ENCODE measurements around the gene TXNDC9. TPM values are rescaled to one million over a fixed set of nuclear protein-coding genes. Genes with fewer than 3 reads are reported as not detected.

Gene TXNDC9
- total and polyA plus RNA-seq, 4 donors: 12.5 to 27.5 (median 20.9) TPM

GRCh38 chr2:99297994-99298393 lies 38.1 kb downstream of the TXNDC9 start:
- Histone ChIP-seq H3K4me3 (ENCODE audit: low read depth in 1 of 3, low read length in 3 of 3) (no peak overlapping the region), H3K9me3 (ENCODE audit: control insufficient read depth in 4 of 4, low read length in 3 of 4) (no peaks in the 10 kb centered on the region), H3K36me3 (ENCODE audit: control insufficient read depth in 4 of 4, insufficient read depth in 3 of 4, low read depth in 1 of 4, low read length in 3 of 4) (peaks cover 0 to 5% (median 2%) of the 10 kb centered on the region in 4 donors), H3K27me3 (ENCODE audit: control insufficient read depth in 4 of 4, insufficient read depth in 4 of 4, low read length in 3 of 4) (no peaks in the 10 kb centered on the region), H3K4me1 (ENCODE audit: control insufficient read depth in 4 of 4, insufficient read depth in 4 of 4, low read length in 3 of 4) (no peaks in the 10 kb centered on the region), H3K9ac (ENCODE audit: low read depth in 1 of 2, low read length in 2 of 2) (no peak overlapping the region), H3K27ac (ENCODE audit: low read depth in 1 of 2, low read length in 2 of 2) (no peak overlapping the region)
- TF ChIP-seq ZBTB33 (IDR thresholded peaks at IDR 0.05) (no peak), CTCF (IDR thresholded peaks at IDR 0.05; ENCODE audit: low read depth, low read length, missing input control) (no peak), YY1 (IDR thresholded peaks at IDR 0.05) (no peak), RAD21 (IDR thresholded peaks at IDR 0.05) (no peak), TAF1 (conservative IDR thresholded peaks at IDR 0.05) (no peak), JUND (IDR thresholded peaks at IDR 0.05) (no peak), FOXA1 (IDR thresholded peaks at IDR 0.05) (no peak), HNF4A (conservative IDR thresholded peaks at IDR 0.05) (no peak), HNF4G (IDR thresholded peaks at IDR 0.05) (no peak), NR2F2 (IDR thresholded peaks at IDR 0.05) (no peak), REST (IDR thresholded peaks at IDR 0.05) (no peak), GABPA (IDR thresholded peaks at IDR 0.05 in 1 of 2, conservative IDR thresholded peaks at IDR 0.05 in 1 of 2) (no peak), FOXA2 (IDR thresholded peaks at IDR 0.05) (no peak), SP1 (IDR thresholded peaks at IDR 0.05) (no peak), EGR1 (IDR thresholded peaks at IDR 0.05; ENCODE audit: low read depth in 2 of 2) (no peak), MAX (IDR thresholded peaks at IDR 0.05) (no peak), ATF3 (IDR thresholded peaks at IDR 0.05) (no peak), RXRA (IDR thresholded peaks at IDR 0.05) (no peak)
- WGBS: 94% methylated on average over 2 of the region's 2 CpGs
- no peak for DNase-seq (ENCODE audit: low spot score)

Measured in liver (tissue), 9 donors.